Measurements from ENCODE around the gene MXD4.

The MXD4 gene

DNA sequence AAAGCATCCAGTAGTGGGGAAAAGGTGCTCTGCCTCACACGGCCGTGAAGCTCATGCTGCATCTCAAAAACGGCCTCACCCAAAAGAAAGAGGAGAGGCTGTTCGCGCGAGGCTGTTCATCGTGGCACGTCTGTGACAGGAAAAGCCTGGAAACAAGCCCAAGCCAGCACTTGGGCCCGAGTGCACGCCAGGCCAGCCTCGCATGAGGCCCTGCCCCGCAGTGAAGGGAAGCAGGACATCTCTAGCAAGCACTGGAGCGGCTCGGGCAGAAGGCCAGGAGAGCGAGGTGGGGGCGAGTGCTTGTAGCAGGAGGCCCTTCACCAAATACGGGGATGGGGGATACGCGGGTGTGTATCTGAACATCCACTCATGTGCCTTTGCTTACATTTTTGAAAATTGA, 39.9 kb upstream of the MXD4 start:
- TF ChIP-seq, protein P1, sequence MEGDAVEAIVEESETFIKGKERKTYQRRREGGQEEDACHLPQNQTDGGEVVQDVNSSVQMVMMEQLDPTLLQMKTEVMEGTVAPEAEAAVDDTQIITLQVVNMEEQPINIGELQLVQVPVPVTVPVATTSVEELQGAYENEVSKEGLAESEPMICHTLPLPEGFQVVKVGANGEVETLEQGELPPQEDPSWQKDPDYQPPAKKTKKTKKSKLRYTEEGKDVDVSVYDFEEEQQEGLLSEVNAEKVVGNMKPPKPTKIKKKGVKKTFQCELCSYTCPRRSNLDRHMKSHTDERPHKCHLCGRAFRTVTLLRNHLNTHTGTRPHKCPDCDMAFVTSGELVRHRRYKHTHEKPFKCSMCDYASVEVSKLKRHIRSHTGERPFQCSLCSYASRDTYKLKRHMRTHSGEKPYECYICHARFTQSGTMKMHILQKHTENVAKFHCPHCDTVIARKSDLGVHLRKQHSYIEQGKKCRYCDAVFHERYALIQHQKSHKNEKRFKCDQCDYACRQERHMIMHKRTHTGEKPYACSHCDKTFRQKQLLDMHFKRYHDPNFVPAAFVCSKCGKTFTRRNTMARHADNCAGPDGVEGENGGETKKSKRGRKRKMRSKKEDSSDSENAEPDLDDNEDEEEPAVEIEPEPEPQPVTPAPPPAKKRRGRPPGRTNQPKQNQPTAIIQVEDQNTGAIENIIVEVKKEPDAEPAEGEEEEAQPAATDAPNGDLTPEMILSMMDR (IDR thresholded peaks at IDR 0.05; ENCODE audit: poor library complexity, severe bottlenecking) = no peak
- H3K27ac ChIP-seq (ENCODE audit: poor library complexity, severe bottlenecking) = no peak overlapping the region
- no peak overlapping the region for H3K4me3 ChIP-seq (ENCODE audit: severe bottlenecking)
- H3K4me1 ChIP-seq (ENCODE audit: insufficient read depth, poor library complexity, severe bottlenecking) = no peaks in the 10 kb centered on the region
- DNase-seq (ENCODE audit: low spot score) (no peak), ATAC-seq (ENCODE audit: low read depth) (no peak)
- H3K36me3 ChIP-seq (ENCODE audit: low read depth) = no peaks in the 10 kb centered on the region
- no peaks in the 10 kb centered on the region for H3K27me3 ChIP-seq (ENCODE audit: insufficient read depth, poor library complexity, severe bottlenecking)
- no peaks in the 10 kb centered on the region for H3K9me3 ChIP-seq (ENCODE audit: severe bottlenecking)

DNA sequence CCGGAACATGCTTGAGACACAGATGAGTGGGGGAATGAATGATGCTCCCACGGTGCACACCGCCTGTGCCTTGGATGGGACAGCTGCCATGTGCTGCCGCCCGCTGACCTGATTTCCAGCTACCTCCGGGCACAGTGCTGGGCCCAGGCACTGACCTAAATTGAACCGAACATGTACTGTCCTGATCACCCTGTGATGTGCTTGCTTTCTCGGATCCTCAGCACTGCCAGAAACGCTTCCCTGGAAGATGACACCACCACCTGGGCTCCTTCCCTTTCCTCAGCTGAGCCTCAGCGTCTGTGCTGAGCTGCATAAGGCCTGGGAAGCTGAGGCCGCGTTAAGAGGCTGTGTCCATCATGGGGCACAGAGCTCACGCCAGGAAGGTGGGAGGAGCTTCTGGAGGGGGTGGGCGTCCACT, 39.3 kb upstream of the MXD4 start:
- TF ChIP-seq, protein P1 (IDR thresholded peaks at IDR 0.05; ENCODE audit: poor library complexity, severe bottlenecking) = no peak
- no peaks in the 10 kb centered on the region for H3K36me3 ChIP-seq (ENCODE audit: low read depth)
- no peak overlapping the region for H3K4me3 ChIP-seq (ENCODE audit: severe bottlenecking)
- H3K27ac ChIP-seq (ENCODE audit: poor library complexity, severe bottlenecking) = no peak overlapping the region
- DNase-seq (ENCODE audit: low spot score) = no peak
- H3K9me3 ChIP-seq (ENCODE audit: severe bottlenecking) = no peaks in the 10 kb centered on the region
- H3K4me1 ChIP-seq (ENCODE audit: insufficient read depth, poor library complexity, severe bottlenecking) = no peaks in the 10 kb centered on the region
- no peaks in the 10 kb centered on the region for H3K27me3 ChIP-seq (ENCODE audit: insufficient read depth, poor library complexity, severe bottlenecking)
- no peak for ATAC-seq (ENCODE audit: low read depth)

DNA sequence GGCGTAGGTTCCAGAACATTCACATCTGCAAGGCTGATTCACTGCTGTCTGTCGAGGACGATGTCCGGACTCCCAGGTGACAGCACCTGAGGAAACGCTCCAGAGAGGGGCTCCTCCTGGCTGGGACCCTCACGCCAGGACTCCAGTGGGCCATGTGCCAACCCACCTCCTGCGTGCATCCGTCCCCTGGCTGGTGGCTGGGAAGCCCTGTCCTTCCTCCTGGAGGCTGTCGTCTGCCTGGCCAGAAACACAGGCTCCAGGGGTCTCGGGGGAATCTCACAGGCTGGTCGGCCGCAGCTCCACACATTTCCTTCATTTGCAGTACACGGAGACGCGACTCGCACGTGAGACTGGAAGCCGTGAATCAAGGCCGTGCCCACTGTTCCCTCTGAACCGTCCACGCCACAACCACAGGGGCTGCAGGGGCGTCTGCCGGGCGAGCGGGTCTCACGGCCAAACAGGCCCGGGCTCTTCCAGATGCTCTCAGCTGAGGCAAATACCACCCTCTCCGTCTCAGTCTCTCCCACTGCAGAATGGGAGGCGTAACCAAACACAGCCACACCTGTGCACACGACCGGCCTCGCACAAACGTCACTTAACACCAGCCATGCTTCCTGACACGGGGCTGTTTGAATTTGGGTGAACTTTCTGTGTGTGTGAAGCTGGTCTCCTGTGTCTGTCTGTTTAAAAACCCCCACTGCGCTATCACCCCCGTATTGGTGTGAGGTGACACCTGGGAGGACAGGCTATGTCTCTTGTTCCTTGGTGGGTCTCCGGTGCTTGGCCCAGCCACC, 38.7 kb upstream of the MXD4 start:
- no peaks in the 10 kb centered on the region for H3K36me3 ChIP-seq (ENCODE audit: low read depth)
- no peaks in the 10 kb centered on the region for H3K4me1 ChIP-seq (ENCODE audit: insufficient read depth, poor library complexity, severe bottlenecking)
- H3K27me3 ChIP-seq (ENCODE audit: insufficient read depth, poor library complexity, severe bottlenecking) = no peaks in the 10 kb centered on the region
- H3K9me3 ChIP-seq (ENCODE audit: severe bottlenecking) = no peaks in the 10 kb centered on the region
- TF ChIP-seq, protein P1 (IDR thresholded peaks at IDR 0.05; ENCODE audit: poor library complexity, severe bottlenecking) = no peak
- H3K27ac ChIP-seq (ENCODE audit: poor library complexity, severe bottlenecking) = no peak overlapping the region
- H3K4me3 ChIP-seq (ENCODE audit: severe bottlenecking) = no peak overlapping the region
- DNase-seq (ENCODE audit: low spot score) (no peak), ATAC-seq (ENCODE audit: low read depth) (no peak)

DNA sequence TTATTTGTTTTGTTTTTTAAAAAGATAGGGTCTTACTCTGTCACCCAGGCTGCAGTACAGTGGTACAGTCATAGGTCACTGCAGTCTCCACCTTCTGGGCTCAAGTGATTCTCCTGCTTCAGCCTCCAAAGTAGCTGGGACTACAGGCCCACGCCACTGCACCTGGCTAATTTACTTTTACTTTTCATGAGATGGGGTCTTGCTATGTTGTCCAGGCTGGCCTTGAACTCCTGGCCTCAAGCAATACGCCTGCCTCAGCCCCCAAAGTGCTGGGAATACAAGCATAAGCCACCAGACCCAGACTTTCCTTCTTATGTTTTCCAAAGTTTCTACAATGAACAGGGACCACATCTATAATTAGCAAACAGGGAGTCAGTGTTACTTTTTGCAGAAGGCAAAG, 37.9 kb upstream of the MXD4 start:
- no peak overlapping the region for H3K4me3 ChIP-seq (ENCODE audit: severe bottlenecking)
- ATAC-seq (ENCODE audit: low read depth) (no peak), DNase-seq (ENCODE audit: low spot score) (no peak)
- TF ChIP-seq, protein P1 (IDR thresholded peaks at IDR 0.05; ENCODE audit: poor library complexity, severe bottlenecking) = no peak
- no peak overlapping the region for H3K27ac ChIP-seq (ENCODE audit: poor library complexity, severe bottlenecking)
- H3K36me3 ChIP-seq (ENCODE audit: low read depth) = no peaks in the 10 kb centered on the region
- H3K9me3 ChIP-seq (ENCODE audit: severe bottlenecking) = no peaks in the 10 kb centered on the region
- no peaks in the 10 kb centered on the region for H3K27me3 ChIP-seq (ENCODE audit: insufficient read depth, poor library complexity, severe bottlenecking)
- no peaks in the 10 kb centered on the region for H3K4me1 ChIP-seq (ENCODE audit: insufficient read depth, poor library complexity, severe bottlenecking)

DNA sequence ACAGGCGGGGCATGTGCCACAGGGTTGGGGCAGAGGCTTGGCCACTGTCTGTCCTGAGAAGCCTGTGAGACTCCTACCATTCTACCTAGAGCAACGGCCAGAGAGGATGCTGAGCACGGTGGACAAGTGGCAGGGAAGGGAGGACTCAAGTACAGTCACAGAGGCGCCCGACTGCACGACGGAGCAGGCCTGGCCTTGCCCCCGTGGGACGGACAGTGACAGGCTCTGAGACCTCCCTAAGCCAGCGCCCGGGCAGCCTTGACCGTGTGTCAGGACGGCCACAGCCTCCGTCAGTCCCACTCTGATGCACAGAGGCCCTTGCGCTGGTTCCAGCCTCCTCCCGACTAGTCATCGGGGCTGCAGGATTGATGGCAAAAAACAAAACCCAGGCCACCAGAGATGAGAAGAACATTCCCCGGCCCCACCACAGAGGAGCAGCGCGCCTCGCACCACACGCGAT, 36.7 kb upstream of the MXD4 start:
- Histone ChIP-seq H3K36me3 (ENCODE audit: low read depth) (no peaks in the 10 kb centered on the region), H3K27ac (ENCODE audit: poor library complexity, severe bottlenecking) (no peak overlapping the region), H3K4me1 (ENCODE audit: insufficient read depth, poor library complexity, severe bottlenecking) (no peaks in the 10 kb centered on the region), H3K27me3 (ENCODE audit: insufficient read depth, poor library complexity, severe bottlenecking) (no peaks in the 10 kb centered on the region), H3K9me3 (ENCODE audit: severe bottlenecking) (no peaks in the 10 kb centered on the region), H3K4me3 (ENCODE audit: severe bottlenecking) (no peak overlapping the region)
- TF ChIP-seq, protein P1 (IDR thresholded peaks at IDR 0.05; ENCODE audit: poor library complexity, severe bottlenecking) = no peak
- ATAC-seq (ENCODE audit: low read depth) (0 out of 3 replicates have a peak, but pooled peaks have one; percentile 21), DNase-seq (ENCODE audit: low spot score) (no peak)
